ENCODE data around the gene MRPL53. TPM values are rescaled to one million over a fixed set of nuclear protein-coding genes. Genes with fewer than 3 reads are reported as not detected.

MRPL53 gene
- total and polyA plus RNA-seq, 2 experiments from 2014 or later: 7.7 to 65.1 TPM

- TF ChIP-seq ZNF462 (CRISPR knock-in tag; IDR thresholded peaks at IDR 0.05): no peak
Measured at GRCh38 chr2:74439803-74440377, 32.6 kb downstream of the MRPL53 start (continued).

GRCh38 chr2:74439373-74439772 is 33.1 kb downstream of the MRPL53 start:
- Histone ChIP-seq H3K4me1 (ENCODE audit: insufficient read depth) (peaks cover 35% of the 10 kb centered on the region), H3K36me3 (ENCODE audit: insufficient read depth) (no peaks in the 10 kb centered on the region), H3K79me2 (replicated peaks; ENCODE audit: insufficient read depth) (peaks cover 52% of the 10 kb centered on the region), H3K4me3 (peak overlapping the region; percentile 96), H4K20me1 (replicated peaks; ENCODE audit: insufficient read depth) (peaks cover 34% of the 10 kb centered on the region), H3F3A (replicated peaks; ENCODE audit: low read depth) (peaks cover 18% of the 10 kb centered on the region), H3K27me3 (ENCODE audit: insufficient read depth) (no peaks in the 10 kb centered on the region), H2AFZ (no peak overlapping the region), H3K4me2 (peak overlapping the region; percentile 97), H3K27ac (ENCODE audit: low read depth) (no peak overlapping the region), H3K9me2 (ENCODE audit: insufficient read depth) (no peaks in the 10 kb centered on the region)
- peak overlapping the region; percentile 98 for H3K4me3 Mint-ChIP-seq
- H3K36me3 Mint-ChIP-seq (ENCODE audit: low read depth): peaks cover 22% of the 10 kb centered on the region
- no peaks in the 10 kb centered on the region for H3K9me3 Mint-ChIP-seq
- peaks cover 23% of the 10 kb centered on the region for H3K27me3 Mint-ChIP-seq (ENCODE audit: insufficient read depth, low read depth, poor library complexity)
- ATAC-seq: no peak
- peaks cover 40% of the 10 kb centered on the region for H3K4me1 Mint-ChIP-seq
- TF ChIP-seq ETS1 (IDR thresholded peaks at IDR 0.05) (no peak), CTCF (conservative IDR thresholded peaks at IDR 0.05; ENCODE audit: low read depth in 2 of 2) (no peak), EZH2 (IDR thresholded peaks at IDR 0.05; ENCODE audit: low read depth, unreplicated experiment) (no peak), ZNF114 (CRISPR knock-in tag; IDR thresholded peaks at IDR 0.05) (no peak), POLR2AphosphoS5 (IDR thresholded peaks at IDR 0.05; ENCODE audit: low read depth) (no peak), CREB1 (CRISPR knock-in tag; IDR thresholded peaks at IDR 0.05; ENCODE audit: low read depth) (no peak), EZH2phosphoT487 (IDR thresholded peaks at IDR 0.05; ENCODE audit: unreplicated experiment) (no peak), NANOG (IDR thresholded peaks at IDR 0.05; ENCODE audit: borderline replicate concordance) (no peak), STAT1 (IDR thresholded peaks at IDR 0.05; ENCODE audit: unreplicated experiment) (no peak)
- no peak overlapping the region for H3K27ac Mint-ChIP-seq
- no peak for DNase-seq (ENCODE audit: low spot score)
